ENCODE data around the gene CELF2.

Gene CELF2

GRCh38 chr10:11105676-11106004 lies 88.0 kb downstream of the CELF2 start:
- no peak for DNase-seq
- Histone ChIP-seq H3K27ac (ENCODE audit: low read depth, low read length) (no peak overlapping the region), H2BK12ac (ENCODE audit: low read length) (no peak overlapping the region), H2AFZ (ENCODE audit: insufficient read depth, low read length, poor library complexity) (no peak overlapping the region), H3K4me1 (ENCODE audit: control insufficient read depth in 1 of 2, insufficient read depth in 2 of 2, low read length in 2 of 2) (no peaks in the 10 kb centered on the region), H3K79me1 (ENCODE audit: low read length) (no peaks in the 10 kb centered on the region), H3K36me3 (ENCODE audit: control insufficient read depth in 1 of 2, insufficient read depth in 2 of 2, low read length in 2 of 2) (no peaks in the 10 kb centered on the region), H4K12ac (ENCODE audit: low read depth, low read length) (no peak overlapping the region), H2BK5ac (ENCODE audit: low read depth, low read length, poor library complexity) (no peak overlapping the region), H3K18ac (ENCODE audit: low read length) (no peak overlapping the region), H3K4ac (ENCODE audit: low read depth, low read length) (no peak overlapping the region), H3K9me3 (ENCODE audit: insufficient read depth, low read depth, low read length) (no peaks in the 10 kb centered on the region), H3K9ac (ENCODE audit: low read length) (no peak overlapping the region), H3K4me3 (ENCODE audit: low read depth, low read length) (no peak overlapping the region), H4K91ac (ENCODE audit: low read depth, low read length) (no peak overlapping the region), H3K27me3 (ENCODE audit: insufficient read depth, low read length) (no peaks in the 10 kb centered on the region), H2BK120ac (ENCODE audit: insufficient read depth, low read length, poor library complexity) (no peak overlapping the region), H3K23ac (ENCODE audit: low read length) (no peak overlapping the region), H2AK5ac (ENCODE audit: low read length) (no peak overlapping the region), H3K79me2 (ENCODE audit: control insufficient read depth, insufficient read depth, low read length, poor library complexity) (no peaks in the 10 kb centered on the region), H3K4me2 (ENCODE audit: low read length) (no peak overlapping the region), H3K14ac (ENCODE audit: low read length) (no peak overlapping the region), H4K8ac (ENCODE audit: low read depth, low read length) (no peak overlapping the region)
- no CpG with 5 or more reads among the region's 2 CpGs for WGBS (ENCODE audit: extremely low coverage, insufficient coverage, insufficient read length)

DNA sequence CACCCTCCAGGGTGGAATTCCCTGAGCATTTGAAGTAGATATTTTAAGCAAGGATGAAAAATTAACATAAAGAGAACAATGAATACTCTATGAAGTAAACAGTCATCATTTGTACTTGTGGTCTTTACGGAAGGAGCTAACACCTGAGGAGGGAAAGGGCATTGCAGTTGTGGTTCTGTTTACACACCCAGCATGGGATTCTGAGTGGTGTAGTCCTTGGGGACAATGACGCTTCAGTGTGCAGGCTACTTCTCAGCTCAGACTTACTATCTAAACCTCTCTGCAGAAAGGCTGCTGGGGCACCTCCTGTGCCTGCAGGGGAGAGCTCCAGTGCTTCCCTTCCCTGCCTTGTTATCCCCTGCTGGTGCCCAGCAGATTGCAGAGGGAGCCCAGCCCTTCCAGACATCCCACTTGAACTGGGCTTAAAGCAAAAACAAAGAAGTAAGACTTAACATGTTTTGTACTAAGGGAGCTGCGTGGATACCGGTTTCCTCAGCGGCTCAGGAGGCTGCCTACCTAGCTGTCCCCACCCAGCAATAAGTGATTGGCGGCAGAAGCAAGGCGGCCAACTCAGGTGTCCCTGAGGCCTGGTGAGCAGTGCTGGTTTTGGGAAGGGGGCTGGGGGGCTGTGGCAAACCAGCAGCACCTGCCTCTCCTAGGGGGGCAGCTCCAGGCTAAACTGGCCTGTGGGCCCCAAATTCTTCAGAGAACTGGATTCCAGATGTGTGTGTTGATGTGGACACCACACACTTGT lies 89.1 kb downstream of the CELF2 start:
- H2AFZ ChIP-seq (ENCODE audit: insufficient read depth, low read length, poor library complexity) = no peak overlapping the region
- H3K27me3 ChIP-seq (ENCODE audit: insufficient read depth, low read length) = no peaks in the 10 kb centered on the region
- no peak overlapping the region for H3K14ac ChIP-seq (ENCODE audit: low read length)
- H3K4me2 ChIP-seq (ENCODE audit: low read length) = no peak overlapping the region
- H3K36me3 ChIP-seq (ENCODE audit: control insufficient read depth in 1 of 2, insufficient read depth in 2 of 2, low read length in 2 of 2) = no peaks in the 10 kb centered on the region
- no peak overlapping the region for H3K4ac ChIP-seq (ENCODE audit: low read depth, low read length)
- H3K79me2 ChIP-seq (ENCODE audit: control insufficient read depth, insufficient read depth, low read length, poor library complexity) = no peaks in the 10 kb centered on the region
- H2BK5ac ChIP-seq (ENCODE audit: low read depth, low read length, poor library complexity) = no peak overlapping the region
- no peak overlapping the region for H3K23ac ChIP-seq (ENCODE audit: low read length)
- H2BK120ac ChIP-seq (ENCODE audit: insufficient read depth, low read length, poor library complexity) = no peak overlapping the region
- no peak overlapping the region for H4K12ac ChIP-seq (ENCODE audit: low read depth, low read length)
- H3K9ac ChIP-seq (ENCODE audit: low read length) = no peak overlapping the region
- no peak overlapping the region for H3K27ac ChIP-seq (ENCODE audit: low read depth, low read length)
- DNase-seq = no peak
- no peaks in the 10 kb centered on the region for H3K79me1 ChIP-seq (ENCODE audit: low read length)
- no peaks in the 10 kb centered on the region for H3K4me1 ChIP-seq (ENCODE audit: control insufficient read depth in 1 of 2, insufficient read depth in 2 of 2, low read length in 2 of 2)
- no peak overlapping the region for H3K4me3 ChIP-seq (ENCODE audit: low read depth, low read length)
- no peak overlapping the region for H2BK12ac ChIP-seq (ENCODE audit: low read length)
- H3K18ac ChIP-seq (ENCODE audit: low read length) = no peak overlapping the region
- H4K8ac ChIP-seq (ENCODE audit: low read depth, low read length) = no peak overlapping the region
- no peak overlapping the region for H2AK5ac ChIP-seq (ENCODE audit: low read length)
- H3K9me3 ChIP-seq (ENCODE audit: insufficient read depth, low read depth, low read length) = no peaks in the 10 kb centered on the region
- no CpG with 5 or more reads among the region's 7 CpGs for WGBS (ENCODE audit: extremely low coverage, insufficient coverage, insufficient read length)
- H4K91ac ChIP-seq (ENCODE audit: low read depth, low read length) = no peak overlapping the region

- no peaks in the 10 kb centered on the region for H3K36me3 ChIP-seq (ENCODE audit: control insufficient read depth in 1 of 2, insufficient read depth in 2 of 2, low read length in 2 of 2)
- H3K4me3 ChIP-seq (ENCODE audit: low read depth, low read length) = no peak overlapping the region
- no peak overlapping the region for H3K4ac ChIP-seq (ENCODE audit: low read depth, low read length)
- no peak overlapping the region for H3K27ac ChIP-seq (ENCODE audit: low read depth, low read length)
- no peak overlapping the region for H4K12ac ChIP-seq (ENCODE audit: low read depth, low read length)
- no peak overlapping the region for H3K14ac ChIP-seq (ENCODE audit: low read length)
- H2BK5ac ChIP-seq (ENCODE audit: low read depth, low read length, poor library complexity) = no peak overlapping the region
- H3K79me1 ChIP-seq (ENCODE audit: low read length) = no peaks in the 10 kb centered on the region
- no peak overlapping the region for H3K18ac ChIP-seq (ENCODE audit: low read length)
- no peaks in the 10 kb centered on the region for H3K4me1 ChIP-seq (ENCODE audit: control insufficient read depth in 1 of 2, insufficient read depth in 2 of 2, low read length in 2 of 2)
- H3K23ac ChIP-seq (ENCODE audit: low read length) = no peak overlapping the region
- no peak overlapping the region for H3K4me2 ChIP-seq (ENCODE audit: low read length)
- H3K9me3 ChIP-seq (ENCODE audit: insufficient read depth, low read depth, low read length) = no peaks in the 10 kb centered on the region
- H2BK12ac ChIP-seq (ENCODE audit: low read length) = no peak overlapping the region
- H2AFZ ChIP-seq (ENCODE audit: insufficient read depth, low read length, poor library complexity) = no peak overlapping the region
- H3K79me2 ChIP-seq (ENCODE audit: control insufficient read depth, insufficient read depth, low read length, poor library complexity) = no peaks in the 10 kb centered on the region
- H4K8ac ChIP-seq (ENCODE audit: low read depth, low read length) = no peak overlapping the region
- H3K9ac ChIP-seq (ENCODE audit: low read length) = no peak overlapping the region
- H4K91ac ChIP-seq (ENCODE audit: low read depth, low read length) = no peak overlapping the region
- H3K27me3 ChIP-seq (ENCODE audit: insufficient read depth, low read length) = no peaks in the 10 kb centered on the region
- DNase-seq = no peak
- H2BK120ac ChIP-seq (ENCODE audit: insufficient read depth, low read length, poor library complexity) = no peak overlapping the region
- no peak overlapping the region for H2AK5ac ChIP-seq (ENCODE audit: low read length)
These were observed 90.3 kb downstream of the CELF2 start for GRCh38 chr10:11107948-11108347.

GRCh38 chr10:11108356-11108755 lies 90.7 kb downstream of the CELF2 start:
- H3K27ac ChIP-seq (ENCODE audit: low read depth, low read length) = no peak overlapping the region
- no peak overlapping the region for H3K18ac ChIP-seq (ENCODE audit: low read length)
- H3K27me3 ChIP-seq (ENCODE audit: insufficient read depth, low read length) = no peaks in the 10 kb centered on the region
- DNase-seq = no peak
- H4K91ac ChIP-seq (ENCODE audit: low read depth, low read length) = no peak overlapping the region
- no peak overlapping the region for H3K4ac ChIP-seq (ENCODE audit: low read depth, low read length)
- H3K79me1 ChIP-seq (ENCODE audit: low read length) = no peaks in the 10 kb centered on the region
- H3K36me3 ChIP-seq (ENCODE audit: control insufficient read depth in 1 of 2, insufficient read depth in 2 of 2, low read length in 2 of 2) = no peaks in the 10 kb centered on the region
- H3K4me2 ChIP-seq (ENCODE audit: low read length) = no peak overlapping the region
- H3K23ac ChIP-seq (ENCODE audit: low read length) = no peak overlapping the region
- no peak overlapping the region for H3K9ac ChIP-seq (ENCODE audit: low read length)
- H2BK12ac ChIP-seq (ENCODE audit: low read length) = no peak overlapping the region
- H3K79me2 ChIP-seq (ENCODE audit: control insufficient read depth, insufficient read depth, low read length, poor library complexity) = no peaks in the 10 kb centered on the region
- no peak overlapping the region for H4K8ac ChIP-seq (ENCODE audit: low read depth, low read length)
- H3K4me3 ChIP-seq (ENCODE audit: low read depth, low read length) = no peak overlapping the region
- no peaks in the 10 kb centered on the region for H3K9me3 ChIP-seq (ENCODE audit: insufficient read depth, low read depth, low read length)
- no CpG with 5 or more reads among the region's 5 CpGs for WGBS (ENCODE audit: extremely low coverage, insufficient coverage, insufficient read length)
- no peaks in the 10 kb centered on the region for H3K4me1 ChIP-seq (ENCODE audit: control insufficient read depth in 1 of 2, insufficient read depth in 2 of 2, low read length in 2 of 2)
- no peak overlapping the region for H2BK5ac ChIP-seq (ENCODE audit: low read depth, low read length, poor library complexity)
- no peak overlapping the region for H2AK5ac ChIP-seq (ENCODE audit: low read length)
- no peak overlapping the region for H2BK120ac ChIP-seq (ENCODE audit: insufficient read depth, low read length, poor library complexity)
- no peak overlapping the region for H4K12ac ChIP-seq (ENCODE audit: low read depth, low read length)
- no peak overlapping the region for H2AFZ ChIP-seq (ENCODE audit: insufficient read depth, low read length, poor library complexity)
- H3K14ac ChIP-seq (ENCODE audit: low read length) = no peak overlapping the region

All from trophoblast cell (in vitro differentiated cells and primary cell).